ENCODE results near the gene PCCB. TPM values are rescaled to one million over a fixed set of nuclear protein-coding genes. Genes with fewer than 3 reads are reported as not detected.
"Not testable (repeated sequence)": the region's sequence is repeated elsewhere in the genome, so short reads cannot be mapped to it uniquely, and the experiment has no call there.

PCCB gene
- total RNA-seq, 6 experiments from 2014 or later = 85.4 to 146 (median 94.4) TPM

- ATAC-seq = peak in 1 of 4 donors; percentile 44
- H3K36me3 ChIP-seq = no peaks in the 10 kb centered on the region
Measured at GRCh38 chr3:136353461-136353860, 103.3 kb downstream of the PCCB start.

GRCh38 chr3:136366289-136366688 lies 116.1 kb downstream of the PCCB start:
- Histone ChIP-seq H3K4me3 (no peak overlapping the region), H3K27me3 (no peaks in the 10 kb centered on the region), H3K36me3 (no peaks in the 10 kb centered on the region), H3K4me1 (no peaks in the 10 kb centered on the region), H3K9me3 (no peaks in the 10 kb centered on the region), H3K27ac (no peak overlapping the region)
- ATAC-seq (no peak), DNase-seq (no peak)
- TF ChIP-seq POLR2A (IDR thresholded peaks at IDR 0.05) (no peak), CTCF (IDR thresholded peaks at IDR 0.05) (no peak)
- intact Hi-C loops (cut with DNase I) = no loop called here

More at GRCh38 chr3:136353461-136353860, 103.3 kb downstream of the PCCB start:
- 46% methylated on average over 2 of the region's 2 CpGs for WGBS (ENCODE audit: insufficient coverage, low coverage, low lambda C conversion rate, missing lambda C conversion rate)
- Histone ChIP-seq H3K27ac (no peak overlapping the region), H3K9me3 (no peaks in the 10 kb centered on the region), H3K4me3 (no peak overlapping the region), H3K27me3 (no peaks in the 10 kb centered on the region), H3K4me1 (no peaks in the 10 kb centered on the region)
- no peak for DNase-seq
- intact Hi-C loops (cut with DNase I) = no loop called here
- TF ChIP-seq CTCF (IDR thresholded peaks at IDR 0.05) = no peak
- TF ChIP-seq POLR2A (IDR thresholded peaks at IDR 0.05) = no peak

GRCh38 chr3:136375800-136376199 lies 125.7 kb downstream of the PCCB start:
- H3K27ac ChIP-seq; DNase-seq; intact Hi-C loops (cut with DNase I); H3K36me3 ChIP-seq; H3K27me3 ChIP-seq; H3K4me1 ChIP-seq; H3K4me3 ChIP-seq; ATAC-seq; H3K9me3 ChIP-seq: not testable (repeated sequence)
- WGBS (ENCODE audit: insufficient coverage, low coverage, low lambda C conversion rate, missing lambda C conversion rate) = 96% methylated on average over 5 of the region's 5 CpGs

GRCh38 chr3:136377508-136377907 lies 127.4 kb downstream of the PCCB start:
- Histone ChIP-seq H3K27me3 (no peaks in the 10 kb centered on the region), H3K27ac (no peak overlapping the region), H3K4me3 (no peak overlapping the region), H3K4me1 (no peaks in the 10 kb centered on the region), H3K9me3 (no peaks in the 10 kb centered on the region), H3K36me3 (no peaks in the 10 kb centered on the region)
- no peak for TF ChIP-seq CTCF (IDR thresholded peaks at IDR 0.05)
- no peak for TF ChIP-seq POLR2A (IDR thresholded peaks at IDR 0.05)
- WGBS (ENCODE audit: insufficient coverage, low coverage, low lambda C conversion rate, missing lambda C conversion rate) = 39% methylated on average over 2 of the region's 2 CpGs
- ATAC-seq = no peak
- intact Hi-C loops (cut with DNase I) = no loop called here
- DNase-seq = no peak

- no peaks in the 10 kb centered on the region for H3K9me3 ChIP-seq
- no peak for DNase-seq
- intact Hi-C loops (cut with DNase I) = no loop called here
- ATAC-seq = no peak
- no peaks in the 10 kb centered on the region for H3K36me3 ChIP-seq
- no peaks in the 10 kb centered on the region for H3K27me3 ChIP-seq
- no peak overlapping the region for H3K27ac ChIP-seq
- TF ChIP-seq CTCF (IDR thresholded peaks at IDR 0.05) (no peak), POLR2A (IDR thresholded peaks at IDR 0.05) (no peak)
- 50% methylated on average over 1 of the region's 1 CpG for WGBS (ENCODE audit: insufficient coverage, low coverage, low lambda C conversion rate, missing lambda C conversion rate)
- H3K4me3 ChIP-seq = no peak overlapping the region
- no peaks in the 10 kb centered on the region for H3K4me1 ChIP-seq
Measured at GRCh38 chr3:136378011-136378410, 127.9 kb downstream of the PCCB start.

Other genes with a start within 250 kb of the PCCB start
- 10 to 100 TPM in 5 of 6 experiments, 1 to 10 TPM in 1; 9.1 to 18.4 (median 13.1) TPM for gene MSL2, start 54.0 kb upstream of the PCCB start, total RNA-seq

Data from right lobe of liver (tissue), 6 donors.